ENCODE data around the gene MGAT5B. TPM values are rescaled to one million over a fixed set of nuclear protein-coding genes. Genes with fewer than 3 reads are reported as not detected.
"Not testable (repeated sequence)": the region's sequence is repeated elsewhere in the genome, so short reads cannot be mapped to it uniquely, and the experiment has no call there.

Gene MGAT5B
- total RNA-seq, 1 donor from 2014 or later, result 6.2 TPM

DNA sequence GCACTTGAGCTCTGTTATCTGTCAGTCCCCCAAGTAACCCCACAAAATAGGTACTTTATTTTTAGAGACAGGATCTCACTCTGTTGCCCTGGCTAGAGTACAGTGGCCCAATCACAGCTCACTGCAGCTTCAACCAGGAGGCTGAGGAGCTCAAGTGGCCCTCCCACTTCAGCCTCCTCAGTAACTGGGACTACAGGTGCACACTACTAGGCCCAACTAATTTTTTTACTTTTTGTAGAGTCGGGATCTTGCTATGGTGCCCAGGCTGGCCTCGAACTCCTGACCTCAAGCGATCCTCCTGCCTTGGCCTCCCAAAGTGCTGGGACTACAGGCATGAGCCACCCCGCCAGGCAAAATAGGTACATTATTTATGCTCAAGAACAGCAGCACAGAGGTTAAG lies 99.6 kb downstream of the MGAT5B start:
- no peak overlapping the region for H3K27ac Mint-ChIP-seq (ENCODE audit: unreplicated experiment)
- peaks cover 7% of the 10 kb centered on the region for H3K36me3 Mint-ChIP-seq (ENCODE audit: low read depth, unreplicated experiment)
- DNase-seq (ENCODE audit: low spot score), result no peak
- H3K27me3 Mint-ChIP-seq (ENCODE audit: unreplicated experiment), result peaks cover 7% of the 10 kb centered on the region
- peak overlapping the region; percentile 15 for H3K4me3 Mint-ChIP-seq (ENCODE audit: unreplicated experiment)
- peaks cover 59% of the 10 kb centered on the region for H3K4me1 Mint-ChIP-seq (ENCODE audit: unreplicated experiment)
- TF ChIP-seq, protein P1, sequence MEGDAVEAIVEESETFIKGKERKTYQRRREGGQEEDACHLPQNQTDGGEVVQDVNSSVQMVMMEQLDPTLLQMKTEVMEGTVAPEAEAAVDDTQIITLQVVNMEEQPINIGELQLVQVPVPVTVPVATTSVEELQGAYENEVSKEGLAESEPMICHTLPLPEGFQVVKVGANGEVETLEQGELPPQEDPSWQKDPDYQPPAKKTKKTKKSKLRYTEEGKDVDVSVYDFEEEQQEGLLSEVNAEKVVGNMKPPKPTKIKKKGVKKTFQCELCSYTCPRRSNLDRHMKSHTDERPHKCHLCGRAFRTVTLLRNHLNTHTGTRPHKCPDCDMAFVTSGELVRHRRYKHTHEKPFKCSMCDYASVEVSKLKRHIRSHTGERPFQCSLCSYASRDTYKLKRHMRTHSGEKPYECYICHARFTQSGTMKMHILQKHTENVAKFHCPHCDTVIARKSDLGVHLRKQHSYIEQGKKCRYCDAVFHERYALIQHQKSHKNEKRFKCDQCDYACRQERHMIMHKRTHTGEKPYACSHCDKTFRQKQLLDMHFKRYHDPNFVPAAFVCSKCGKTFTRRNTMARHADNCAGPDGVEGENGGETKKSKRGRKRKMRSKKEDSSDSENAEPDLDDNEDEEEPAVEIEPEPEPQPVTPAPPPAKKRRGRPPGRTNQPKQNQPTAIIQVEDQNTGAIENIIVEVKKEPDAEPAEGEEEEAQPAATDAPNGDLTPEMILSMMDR (IDR thresholded peaks at IDR 0.05; ENCODE audit: unreplicated experiment), result no peak
- H3K9me3 Mint-ChIP-seq (ENCODE audit: unreplicated experiment), result no peaks in the 10 kb centered on the region

DNA sequence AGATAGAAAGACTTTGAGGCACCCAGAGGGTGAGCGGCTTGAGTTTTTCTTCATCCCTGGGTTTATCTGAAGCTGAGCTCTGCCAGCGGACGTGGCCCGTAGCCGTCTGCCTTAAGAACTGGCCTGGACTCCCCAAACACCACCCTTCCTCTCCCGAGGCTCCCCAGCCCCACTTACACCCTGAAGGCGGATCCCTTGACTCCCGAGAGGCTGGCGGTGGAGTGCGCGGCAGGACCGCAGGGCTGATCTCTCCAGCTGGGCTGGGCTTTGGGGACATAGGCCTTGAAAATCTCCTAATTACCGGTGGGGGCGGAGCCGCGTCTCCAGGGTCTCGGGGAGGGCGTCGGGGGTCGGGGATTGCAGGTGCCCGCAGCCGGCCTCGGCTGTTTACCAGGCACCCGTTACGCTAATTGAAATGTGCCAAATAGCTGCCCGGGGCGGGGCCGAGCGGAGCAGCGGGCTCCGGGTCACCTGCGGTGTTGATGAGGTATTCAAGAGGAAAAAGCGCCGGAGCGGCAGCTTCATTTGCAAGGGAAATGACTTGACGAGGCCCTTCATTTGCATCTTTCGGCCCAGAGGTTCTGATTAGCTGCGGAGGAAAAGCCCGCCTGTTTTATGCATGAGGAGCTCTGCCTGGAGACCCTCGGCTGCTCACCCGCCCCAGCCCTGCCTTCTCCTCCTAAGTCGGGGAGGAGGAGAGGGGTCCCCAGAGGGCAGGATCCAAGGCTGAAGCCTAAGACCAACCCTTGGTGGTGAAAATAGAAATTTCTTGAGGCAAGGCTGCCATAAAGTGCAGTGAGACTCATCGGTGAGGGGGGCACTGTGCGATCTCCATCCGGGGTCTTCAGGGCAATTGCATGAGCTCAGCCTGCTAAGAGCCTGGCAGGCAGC lies 100.7 kb downstream of the MGAT5B start:
- Mint-ChIP-seq H3K27ac (ENCODE audit: unreplicated experiment) (no peak overlapping the region), H3K4me1 (ENCODE audit: unreplicated experiment) (peaks cover 64% of the 10 kb centered on the region)

DNA sequence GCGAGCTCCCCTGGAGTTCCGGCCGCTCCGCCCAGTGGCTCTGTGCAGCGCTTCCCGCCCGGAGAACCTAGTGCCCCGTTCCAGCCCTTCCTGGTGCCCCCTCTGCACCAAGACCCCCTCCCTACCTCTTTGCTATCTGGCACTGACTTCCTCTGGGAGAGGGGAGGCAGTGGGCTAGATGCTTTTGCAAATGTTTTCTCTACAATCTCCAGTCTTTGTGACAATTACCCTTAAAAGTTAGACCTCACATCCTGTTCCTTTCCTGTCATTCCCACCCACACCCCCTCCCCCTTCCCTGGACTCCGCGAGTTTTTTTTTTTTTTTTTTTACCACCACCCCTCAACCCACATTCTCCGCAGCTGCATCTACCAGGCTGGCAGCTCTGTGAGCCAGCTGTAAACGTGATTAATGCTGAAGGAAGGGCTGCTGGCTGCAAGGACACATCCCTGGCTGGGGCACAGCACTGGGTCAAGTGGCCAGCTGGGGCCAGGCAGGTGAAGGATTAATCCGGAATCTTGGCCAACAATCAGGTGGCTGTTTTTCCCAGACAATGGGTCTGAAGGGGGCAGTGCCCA lies 101.5 kb downstream of the MGAT5B start:
- Mint-ChIP-seq H3K27ac (ENCODE audit: unreplicated experiment) (peak overlapping the region; percentile 79), H3K9me3 (ENCODE audit: unreplicated experiment) (no peaks in the 10 kb centered on the region), H3K27me3 (ENCODE audit: unreplicated experiment) (peaks cover 4% of the 10 kb centered on the region), H3K4me3 (ENCODE audit: unreplicated experiment) (peak overlapping the region; percentile 85), H3K4me1 (ENCODE audit: unreplicated experiment) (peaks cover 62% of the 10 kb centered on the region), H3K36me3 (ENCODE audit: low read depth, unreplicated experiment) (peaks cover 4% of the 10 kb centered on the region)
- TF ChIP-seq, protein P1 (IDR thresholded peaks at IDR 0.05; ENCODE audit: unreplicated experiment), result no peak
- DNase-seq (ENCODE audit: low spot score), result peak; percentile 69

More for the DNA sequence above, 100.7 kb downstream of the MGAT5B start:
- TF ChIP-seq, protein P1 (IDR thresholded peaks at IDR 0.05; ENCODE audit: unreplicated experiment), result no peak
- H3K27me3 Mint-ChIP-seq (ENCODE audit: unreplicated experiment), result peaks cover 4% of the 10 kb centered on the region
- peak overlapping the region; percentile 85 for H3K4me3 Mint-ChIP-seq (ENCODE audit: unreplicated experiment)
- peak; percentile 40 for DNase-seq (ENCODE audit: low spot score)
- H3K36me3 Mint-ChIP-seq (ENCODE audit: low read depth, unreplicated experiment), result peaks cover 6% of the 10 kb centered on the region
- H3K9me3 Mint-ChIP-seq (ENCODE audit: unreplicated experiment), result no peaks in the 10 kb centered on the region

DNA sequence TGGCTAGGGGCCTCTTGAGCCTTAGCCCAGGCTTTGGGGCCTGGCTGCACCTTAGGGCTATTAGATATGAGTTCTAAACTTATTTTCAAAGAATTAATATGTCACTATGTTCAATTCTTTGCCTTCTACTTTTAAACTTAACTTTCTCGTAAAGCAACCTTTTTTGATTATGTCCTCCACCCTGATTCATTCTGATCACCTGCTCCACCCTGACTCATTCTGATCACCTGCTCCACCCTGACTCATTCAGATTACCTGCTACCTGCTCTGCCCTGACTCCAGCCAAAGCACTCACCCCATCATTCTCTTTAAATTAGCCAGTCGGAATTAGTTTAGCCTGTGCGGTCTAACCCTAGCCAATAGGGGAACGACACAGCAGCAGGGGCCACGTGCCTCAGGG lies 102.0 kb downstream of the MGAT5B start:
- H3K27me3 Mint-ChIP-seq (ENCODE audit: unreplicated experiment); H3K36me3 Mint-ChIP-seq (ENCODE audit: low read depth, unreplicated experiment); H3K9me3 Mint-ChIP-seq (ENCODE audit: unreplicated experiment); H3K4me3 Mint-ChIP-seq (ENCODE audit: unreplicated experiment); DNase-seq (ENCODE audit: low spot score): not testable (repeated sequence)
- peaks cover 60% of the 10 kb centered on the region for H3K4me1 Mint-ChIP-seq (ENCODE audit: unreplicated experiment)
- peak overlapping the region; percentile 1 for H3K27ac Mint-ChIP-seq (ENCODE audit: unreplicated experiment)

DNA sequence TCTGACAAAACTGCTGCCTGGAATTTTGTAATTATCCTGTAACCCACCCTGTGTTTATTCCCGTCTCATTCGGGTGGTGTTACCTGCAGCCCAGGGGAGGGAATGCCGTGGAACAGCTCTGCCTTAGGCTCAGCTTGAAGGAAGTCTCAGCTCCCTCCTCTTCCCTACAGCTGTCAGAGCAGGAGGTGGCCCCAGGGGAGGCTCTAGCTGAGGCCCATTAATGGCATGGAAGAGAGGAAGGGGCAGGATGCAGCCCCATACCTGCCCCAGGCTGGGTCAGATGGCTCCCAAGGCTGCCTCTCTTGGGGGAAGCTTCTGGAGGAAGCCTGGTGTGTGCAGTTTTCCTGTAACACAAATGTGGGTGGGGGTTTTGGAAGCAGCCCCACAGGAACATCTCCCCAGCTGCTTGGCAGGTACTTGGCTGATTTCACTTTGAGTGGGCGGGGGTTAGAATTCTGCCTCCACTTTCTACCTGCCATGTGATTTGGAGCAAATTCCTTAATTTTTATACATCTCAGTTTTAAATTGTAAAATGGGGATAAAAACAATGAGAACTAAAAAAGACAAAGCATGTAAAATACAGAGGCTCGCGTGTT lies 103.9 kb downstream of the MGAT5B start:
- DNase-seq (ENCODE audit: low spot score), result no peak
- H3K27me3 Mint-ChIP-seq (ENCODE audit: unreplicated experiment), result peaks cover 4% of the 10 kb centered on the region
- TF ChIP-seq, protein P1 (IDR thresholded peaks at IDR 0.05; ENCODE audit: unreplicated experiment), result no peak
- peaks cover 43% of the 10 kb centered on the region for H3K4me1 Mint-ChIP-seq (ENCODE audit: unreplicated experiment)
- H3K27ac Mint-ChIP-seq (ENCODE audit: unreplicated experiment), result peak overlapping the region; percentile 16
- peaks cover 4% of the 10 kb centered on the region for H3K36me3 Mint-ChIP-seq (ENCODE audit: low read depth, unreplicated experiment)
- H3K4me3 Mint-ChIP-seq (ENCODE audit: unreplicated experiment), result no peak overlapping the region
- H3K9me3 Mint-ChIP-seq (ENCODE audit: unreplicated experiment), result no peaks in the 10 kb centered on the region
